ENCODE data around the gene C1QL1.

DNA sequence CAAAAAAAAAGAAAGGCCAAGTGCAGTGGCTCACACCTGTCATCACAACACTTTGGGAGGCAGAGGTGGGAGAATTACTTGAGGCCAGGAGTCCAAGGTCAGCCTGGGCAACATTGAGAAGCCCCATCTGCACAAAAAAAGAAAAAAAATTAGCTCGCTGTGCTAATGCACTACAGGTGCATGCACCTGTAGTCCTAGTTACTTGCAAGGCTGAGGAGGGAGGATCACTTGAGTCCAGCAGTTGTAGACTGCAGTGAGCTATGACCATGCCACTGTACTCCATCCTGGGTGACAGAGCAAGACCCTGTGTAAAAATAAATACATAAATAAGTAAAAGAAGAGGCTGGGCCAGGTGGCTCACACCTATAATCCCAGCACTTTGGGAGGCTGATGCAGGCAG is 43.7 kb upstream of the C1QL1 start:
- TF ChIP-seq CTCF (IDR thresholded peaks at IDR 0.05) (no peak), POLR2A (IDR thresholded peaks at IDR 0.05) (no peak), EP300 (IDR thresholded peaks at IDR 0.05) (no peak)
